Pancreas (tissue), 10 donors: ENCODE results near the gene TMEM126A. TPM values are rescaled to one million over a fixed set of nuclear protein-coding genes. Genes with fewer than 3 reads are reported as not detected.

Experiments used
- ATAC-seq, 4 donors: fragments of 200-7000 bp; cut with Tn5 transposase; one replicate each; pipeline versions ENCODE4 v1.8.0 to v1.9.1; 2020; ENCODE audit warnings: mild to moderate bottlenecking in 4 of 4, moderate library complexity in 4 of 4
- DNase-seq, 6 donors: peaks; one replicate each; pipeline ENCODE4 v3.0.0-alpha.2; 2020
- FAIRE-seq: peaks from 2 replicates; lab custom pipeline; 2012; peaks lifted over from hg19 to GRCh38; lab: Jason Lieb, UNC
- H3K27ac ChIP-seq, 4 donors: fragments of 200-600 bp; sonication (generic); 1 replicate in 3 of 4; 2 replicates in 1 of 4; pipeline versions ENCODE4 v1.5.0 to v1.8.0; 2020
- H3K27me3 ChIP-seq, 4 donors: fragments of 200-600 bp; one replicate each; pipeline ENCODE4 v1.8.0; 2021
- H3K36me3 ChIP-seq, 3 donors: fragments of 200-600 bp; sonication (generic) in 1 of 3; one replicate each; pipeline versions ENCODE4 v1.5.0 to v1.8.0; 2020 to 2021
- H3K4me1 ChIP-seq, 3 donors: fragments of 200-600 bp; one replicate each; pipeline ENCODE4 v1.8.0; 2021
- H3K4me3 ChIP-seq, 4 donors: fragments of 200-600 bp; sonication (generic) in 2 of 4; one replicate each; pipeline versions ENCODE4 v1.5.0 to v1.8.0; 2020 to 2021
- H3K9me3 ChIP-seq, 4 donors: fragments of 200-600 bp; one replicate each; pipeline ENCODE4 v1.8.0; 2021
- CTCF ChIP-seq, 4 donors: fragments of 200-600 bp; sonication (generic) in 3 of 4; IDR thresholded peaks; one replicate each; pipeline versions ENCODE4 v1.5.0 to v1.8.0; 2021; ENCODE audit warnings: antibody characterized with exemption in 4 of 4
- WGBS, 2 donors: extraction: QIAGEN DNeasy Blood & Tissue Kit; methylation state at CpG; one replicate each; pipeline ENCODE4 v1.1.7; 2013; 5-methylcytosine and 5-hydroxymethylcytosine counted together
- intact Hi-C, 3 donors: fragments of 100-400 bp; cut with DNase I; formaldehyde crosslinking; loops; one replicate each; pipeline versions ENCODE4 v1.11.1 to v1.14.2; 2022
- polyA plus RNA-seq, 2 donors: library from polyadenylated mRNA; stranded (reverse); fragments of 200-250 nt; gene quantifications; one replicate each; pipeline ENCODE4 v1.2.3, GENCODE V29; 2013
- total RNA-seq, 6 donors: library from RNA; stranded (reverse); fragmentation: NEBNext Ultra II Directional in 4 of 6; extraction: Animal tissue kit (Norgen Biotek cat#: 25700) in 4 of 6; gene quantifications; one replicate each; pipeline versions ENCODE4 v1.2.1 to v1.2.4, GENCODE V29; 2021 to 2023
- donor health status: healthy with polysubstance abuse.
- donor health status: DM: no; HTN: no; CAD: no; lungs with moderate emphysema.
- donor health status: DM: no; HTN: no; CAD: no.
- donor health status: control.
- donor health status: control.
- donor health status: Bipolar disorder and iron deficiency.
- donor health status: DM: yes; HTN: yes; CAD: no.
- donor health status: DM: no; HTN: no; CAD: no.
- donor health status: DM: no; HTN: no; CAD: no.
- donor health status: DM: yes; HTN: yes; CAD: no.

The TMEM126A gene
- total and polyA plus RNA-seq, 8 donors = 9.6 to 27.8 (median 13.9) TPM

GRCh38 chr11:85619499-85619898 lies 28.3 kb upstream of the TMEM126A start:
- H3K36me3 ChIP-seq = no peaks in the 10 kb centered on the region
- WGBS, 2 donors = 75 to 78% methylated on average over 6 of the region's 6 CpGs
- no peak for TF ChIP-seq CTCF (IDR thresholded peaks at IDR 0.05)
- no peak overlapping the region for H3K27ac ChIP-seq
- H3K9me3 ChIP-seq = no peaks in the 10 kb centered on the region
- no peaks in the 10 kb centered on the region for H3K4me1 ChIP-seq
- FAIRE-seq = no peak
- no peak for DNase-seq
- H3K4me3 ChIP-seq = no peak overlapping the region
- intact Hi-C loops = no loop called here
- H3K27me3 ChIP-seq = no peaks in the 10 kb centered on the region
- ATAC-seq = no peak

GRCh38 chr11:85620256-85620655 lies 27.5 kb upstream of the TMEM126A start:
- WGBS, 2 donors = 59 to 60% methylated on average over 3 of the region's 3 CpGs
- no peak for TF ChIP-seq CTCF (IDR thresholded peaks at IDR 0.05)
- no peaks in the 10 kb centered on the region for H3K36me3 ChIP-seq
- H3K27me3 ChIP-seq = no peaks in the 10 kb centered on the region
- DNase-seq = no peak
- H3K27ac ChIP-seq = no peak overlapping the region
- ATAC-seq = no peak
- intact Hi-C loops = no loop called here
- H3K4me3 ChIP-seq = no peak overlapping the region
- H3K4me1 ChIP-seq = no peaks in the 10 kb centered on the region
- H3K9me3 ChIP-seq = no peaks in the 10 kb centered on the region
- no peak for FAIRE-seq

- TF ChIP-seq CTCF (IDR thresholded peaks at IDR 0.05) = no peak
- Histone ChIP-seq H3K9me3 (no peaks in the 10 kb centered on the region), H3K27ac (peak overlapping the region in 1 of 4 donors; percentile 91), H3K27me3 (no peaks in the 10 kb centered on the region), H3K4me1 (peaks cover 4 to 19% (median 8%) of the 10 kb centered on the region in 3 donors), H3K36me3 (peaks cover 0 to 5% (median 0%) of the 10 kb centered on the region in 3 donors), H3K4me3 (peak overlapping the region in 3 of 4 donors; percentile 48 to 65 (median 57))
- WGBS, 2 donors = 35 to 36% methylated on average over 2 of the region's 2 CpGs
- FAIRE-seq = no peak
- DNase-seq = peak in 3 of 6 donors; percentile 27 to 51 (median 32)
- no peak for ATAC-seq
- intact Hi-C loops = no loop called here
These were observed 21.3 kb upstream of the TMEM126A start for GRCh38 chr11:85626496-85626895.

- Histone ChIP-seq H3K27ac (peak within 1 kb of the TSS; percentile 48 to 93 (median 82)), H3K4me3 (peak within 1 kb of the TSS; percentile 48 to 81 (median 61)), H3K4me1 (peaks cover 4 to 19% (median 8%) of the 10 kb centered on the region in 3 donors), H3K9me3 (no peaks in the 10 kb centered on the region), H3K27me3 (no peaks in the 10 kb centered on the region), H3K36me3 (peaks cover 0 to 5% (median 0%) of the 10 kb centered on the region in 3 donors)
- ATAC-seq = peak; percentile 24 to 39 (median 32)
- DNase-seq = peak in 3 of 6 donors; percentile 12 to 63 (median 20)
- no peak for FAIRE-seq
- no peak for TF ChIP-seq CTCF (IDR thresholded peaks at IDR 0.05)
- intact Hi-C loops = no loop called here
- 0 to 1% methylated on average over 23 of the region's 23 CpGs for WGBS, 2 donors
These were observed 20.3 kb upstream of the TMEM126A start, which contains the start of gene DLG2 for GRCh38 chr11:85627332-85627997. TSS of gene DLG2 (minus strand) at chr11:85627344.
